Activated T-helper 1 cell treated with anti-CD3 and anti-CD28 coated beads, Interleukin-12 subunit alpha, Interleukin-12 subunit beta, Interleukin-2, Interleukin-4 antibody, amounts not matched to agents 30 ng/mL and 10 ng/mL and 1 ng/mL, durations not matched to agents 14 hours and 24 hours and 36 hours (primary cell): ENCODE results near the gene COL11A1. TPM values are rescaled to one million over a fixed set of nuclear protein-coding genes. Genes with fewer than 3 reads are reported as not detected.

ENCODE experiments used
- DNase-seq: peaks from one replicate; pipeline ENCODE4 v3.0.0; 2021; ENCODE audit warnings: low spot score
- H3K27ac Mint-ChIP-seq: one replicate; pipeline ENCODE4 v1.8.0; 2021; ENCODE audit warnings: mild to moderate bottlenecking, mixed read lengths
- H3K27me3 Mint-ChIP-seq: one replicate; pipeline ENCODE4 v1.8.0; 2022; ENCODE audit warnings: mild to moderate bottlenecking, moderate library complexity, mixed read lengths; ENCODE audit not compliant: insufficient read depth
- H3K36me3 Mint-ChIP-seq: one replicate; pipeline ENCODE4 v1.8.0; 2021; ENCODE audit warnings: low read depth, mixed read lengths
- H3K4me1 Mint-ChIP-seq: one replicate; pipeline ENCODE4 v1.8.0; 2021; ENCODE audit warnings: low read depth, mixed read lengths
- H3K4me3 Mint-ChIP-seq: one replicate; pipeline ENCODE4 v1.8.0; 2021; ENCODE audit warnings: mild to moderate bottlenecking, moderate library complexity, mixed read lengths
- H3K9me3 Mint-ChIP-seq: one replicate; pipeline ENCODE4 v1.8.0; 2021; ENCODE audit warnings: mixed read lengths
- intact Hi-C: fragments of 100-400 bp; cut with micrococcal nuclease; formaldehyde crosslinking; loops from one replicate; pipeline ENCODE4 v1.15.1; 2024
- total RNA-seq: library from RNA; stranded (reverse); gene quantifications from 2 replicates; pipeline ENCODE4 v1.2.3, GENCODE V29; 2022

The COL11A1 gene
- total RNA-seq, 1 donor from 2014 or later: not detected

DNA sequence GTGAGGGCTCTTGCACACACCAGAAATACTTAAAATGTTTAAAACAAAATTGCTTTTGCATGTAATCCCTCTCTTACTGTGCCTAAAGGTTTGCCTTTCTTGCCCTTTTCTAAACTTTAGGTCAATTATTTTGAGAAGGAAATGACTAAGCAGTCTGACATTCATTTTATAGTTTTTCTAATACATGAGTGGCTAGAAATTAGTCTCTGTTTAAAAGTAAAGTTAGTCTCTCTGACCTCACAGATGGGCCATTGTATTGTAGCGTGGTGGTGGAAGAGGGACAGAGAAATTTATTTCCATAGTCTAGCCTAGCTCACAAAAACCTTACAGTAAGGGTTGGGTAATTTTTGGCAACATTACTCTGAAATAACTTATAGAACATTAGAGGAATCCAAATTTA, 3.6 kb upstream of the COL11A1 start:
- Mint-ChIP-seq H3K4me3 (no peak overlapping the region), H3K4me1 (no peaks in the 10 kb centered on the region), H3K36me3 (no peaks in the 10 kb centered on the region), H3K27me3 (peaks cover 18% of the 10 kb centered on the region), H3K27ac (no peak overlapping the region), H3K9me3 (no peaks in the 10 kb centered on the region)
- no peak for DNase-seq
- intact Hi-C loops: no loop called here

DNA sequence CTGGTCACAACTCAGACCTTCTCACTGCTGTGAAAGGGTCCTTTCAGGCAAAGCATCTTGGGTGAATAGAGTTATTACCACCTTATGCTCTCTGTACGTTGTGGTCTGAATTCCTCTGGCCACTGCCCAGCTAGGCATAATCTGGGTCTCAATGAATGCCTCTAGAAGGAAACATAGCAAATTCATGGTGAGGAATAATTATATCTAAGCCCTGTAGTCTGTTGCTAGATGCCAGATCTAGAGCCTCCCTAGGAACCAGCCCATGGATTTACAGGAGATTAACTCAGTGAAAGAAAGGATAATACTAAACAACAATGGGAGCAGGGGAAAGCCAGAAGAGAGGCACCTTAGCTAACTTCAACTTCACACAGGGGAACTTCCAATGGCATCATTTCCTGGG, 2.4 kb upstream of the COL11A1 start:
- no peaks in the 10 kb centered on the region for H3K4me1 Mint-ChIP-seq
- intact Hi-C loops: no loop called here
- H3K27me3 Mint-ChIP-seq: peaks cover 24% of the 10 kb centered on the region
- H3K9me3 Mint-ChIP-seq: no peaks in the 10 kb centered on the region
- H3K36me3 Mint-ChIP-seq: no peaks in the 10 kb centered on the region
- no peak overlapping the region for H3K4me3 Mint-ChIP-seq
- no peak for DNase-seq
- H3K27ac Mint-ChIP-seq: no peak overlapping the region

GRCh38 chr1:103109311-103109920, 1.1 kb upstream of the COL11A1 start:
- H3K4me3 Mint-ChIP-seq: no peak overlapping the region
- intact Hi-C loops: no loop called here
- H3K9me3 Mint-ChIP-seq: no peaks in the 10 kb centered on the region
- H3K36me3 Mint-ChIP-seq: no peaks in the 10 kb centered on the region
- no peak for DNase-seq
- H3K27me3 Mint-ChIP-seq: peaks cover 24% of the 10 kb centered on the region
- H3K4me1 Mint-ChIP-seq: no peaks in the 10 kb centered on the region
- H3K27ac Mint-ChIP-seq: no peak overlapping the region

- H3K4me1 Mint-ChIP-seq: no peaks in the 10 kb centered on the region
Observed at GRCh38 chr1:103107741-103108375, 464 bp downstream of the COL11A1 start.

DNA sequence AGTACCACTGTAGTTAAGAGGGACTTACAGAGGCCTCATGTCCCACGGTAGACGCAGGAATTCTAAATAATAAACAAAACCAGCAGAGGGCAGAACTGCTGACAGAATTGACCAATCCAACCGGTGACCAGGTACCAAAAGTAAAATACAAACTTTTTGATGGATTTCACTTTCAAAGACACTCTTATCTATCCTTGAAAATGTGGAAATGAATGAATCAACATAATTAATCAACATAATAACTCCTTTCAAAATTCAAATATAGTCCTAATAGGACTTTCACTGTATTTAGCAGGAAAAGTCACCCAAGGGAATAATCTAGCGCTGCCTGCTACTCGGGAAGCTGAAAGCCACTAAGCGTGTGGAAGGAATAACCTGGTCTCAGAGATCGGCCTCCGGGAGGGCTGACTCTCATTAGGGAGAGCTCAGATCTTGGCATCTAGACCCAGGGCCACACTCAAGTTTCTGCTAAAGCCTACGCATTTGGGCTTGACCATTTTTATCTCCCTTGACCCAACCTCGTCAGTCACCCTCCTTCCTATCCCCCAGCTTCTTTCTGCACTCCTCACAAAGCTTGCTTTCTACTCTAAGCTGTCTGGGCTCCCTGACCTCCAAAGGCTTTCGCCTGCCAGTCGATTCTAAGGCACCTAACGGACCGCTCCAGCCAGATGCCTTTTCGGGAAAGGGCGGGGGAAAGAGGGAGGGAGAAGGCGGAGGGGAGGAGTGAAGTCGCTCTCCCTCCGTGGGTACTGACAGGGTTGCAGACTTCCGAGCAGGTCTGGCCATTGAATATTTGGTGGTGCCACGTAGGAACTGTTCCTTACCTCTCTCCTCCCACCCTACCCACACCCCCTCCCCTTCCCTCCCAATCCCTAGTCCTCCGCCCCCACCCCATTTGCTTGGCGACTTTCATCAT, 1.6 kb downstream of the COL11A1 start:
- H3K9me3 Mint-ChIP-seq: no peaks in the 10 kb centered on the region
- intact Hi-C loops: loop anchor here (1.0 to 2.0 kb wide), 2 partner anchors 355 to 408 kb away; no protein-coding TSS in a partner anchor
- H3K27ac Mint-ChIP-seq: no peak overlapping the region
- H3K36me3 Mint-ChIP-seq: no peaks in the 10 kb centered on the region
- no peaks in the 10 kb centered on the region for H3K4me1 Mint-ChIP-seq
- DNase-seq: no peak
- peaks cover 24% of the 10 kb centered on the region for H3K27me3 Mint-ChIP-seq
- no peak overlapping the region for H3K4me3 Mint-ChIP-seq

More at GRCh38 chr1:103107741-103108375, 464 bp downstream of the COL11A1 start:
- DNase-seq: no peak
- Mint-ChIP-seq H3K27me3 (peaks cover 24% of the 10 kb centered on the region), H3K4me3 (no peak overlapping the region), H3K36me3 (no peaks in the 10 kb centered on the region), H3K9me3 (no peaks in the 10 kb centered on the region), H3K27ac (no peak overlapping the region)
- intact Hi-C loops: loop anchor here (2.0 kb wide), 1 partner anchor 407 kb away; no protein-coding TSS in a partner anchor

GRCh38 chr1:103101399-103101798, 6.9 kb downstream of the COL11A1 start:
- intact Hi-C loops: no loop called here
- no peaks in the 10 kb centered on the region for H3K9me3 Mint-ChIP-seq

DNA sequence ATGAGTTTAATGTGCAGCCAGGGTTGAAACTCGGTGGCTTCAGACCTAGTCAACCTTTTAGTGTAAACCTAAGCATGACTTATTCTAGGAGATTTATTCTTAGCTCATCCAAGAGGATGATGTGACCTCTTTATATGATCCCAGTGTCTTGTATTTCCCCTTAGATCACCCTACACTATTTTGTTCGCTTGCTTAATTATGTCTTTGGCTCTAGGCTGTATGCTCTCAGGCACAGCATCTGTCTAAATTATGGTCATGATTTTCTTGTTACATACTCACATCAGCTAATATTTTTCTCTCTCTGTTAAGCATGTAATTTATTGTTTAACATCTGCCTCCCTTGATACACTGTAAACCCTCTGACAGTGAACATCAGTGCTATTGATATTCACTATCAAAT, 19.1 kb downstream of the COL11A1 start:
- H3K36me3 Mint-ChIP-seq: no peaks in the 10 kb centered on the region
- no peaks in the 10 kb centered on the region for H3K9me3 Mint-ChIP-seq
- H3K4me3 Mint-ChIP-seq: no peak overlapping the region
- H3K4me1 Mint-ChIP-seq: no peaks in the 10 kb centered on the region
- H3K27me3 Mint-ChIP-seq: no peaks in the 10 kb centered on the region
- intact Hi-C loops: no loop called here
- no peak overlapping the region for H3K27ac Mint-ChIP-seq
- no peak for DNase-seq

More at GRCh38 chr1:103101399-103101798, 6.9 kb downstream of the COL11A1 start:
- DNase-seq: no peak
- Mint-ChIP-seq H3K4me3 (no peak overlapping the region), H3K36me3 (no peaks in the 10 kb centered on the region), H3K4me1 (no peaks in the 10 kb centered on the region), H3K27ac (no peak overlapping the region), H3K27me3 (peaks cover 2% of the 10 kb centered on the region)

DNA sequence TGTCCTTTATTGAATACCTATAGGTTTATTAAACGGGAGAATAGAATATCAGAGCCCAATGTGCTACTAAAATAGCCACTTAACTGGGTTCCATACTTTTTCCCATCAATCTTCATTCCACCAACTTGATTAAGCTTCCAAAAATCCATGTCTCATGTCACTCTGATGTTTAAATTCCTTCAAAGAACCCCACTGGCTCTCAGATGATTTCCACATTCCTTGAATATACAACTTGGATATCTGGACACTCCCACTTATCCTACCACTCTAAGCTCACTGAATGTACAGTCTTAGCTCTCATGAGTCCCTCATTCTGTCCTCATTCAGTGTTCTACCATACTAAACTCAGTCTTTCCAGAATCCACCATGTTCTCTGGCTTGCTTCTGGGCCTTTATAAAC, 21.1 kb downstream of the COL11A1 start:
- Mint-ChIP-seq H3K9me3 (no peaks in the 10 kb centered on the region), H3K36me3 (no peaks in the 10 kb centered on the region), H3K4me3 (no peak overlapping the region), H3K27ac (no peak overlapping the region), H3K27me3 (no peaks in the 10 kb centered on the region), H3K4me1 (no peaks in the 10 kb centered on the region)
- no peak for DNase-seq
- intact Hi-C loops: no loop called here

- intact Hi-C loops: no loop called here
Observed at GRCh38 chr1:103084181-103084580, 24.1 kb downstream of the COL11A1 start.

GRCh38 chr1:103075316-103076000, 32.9 kb downstream of the COL11A1 start:
- H3K4me3 Mint-ChIP-seq: no peak overlapping the region
- H3K36me3 Mint-ChIP-seq: no peaks in the 10 kb centered on the region
- H3K27ac Mint-ChIP-seq: no peak overlapping the region
- no peak for DNase-seq
- no peaks in the 10 kb centered on the region for H3K27me3 Mint-ChIP-seq
- no peaks in the 10 kb centered on the region for H3K4me1 Mint-ChIP-seq
- intact Hi-C loops: no loop called here
- no peaks in the 10 kb centered on the region for H3K9me3 Mint-ChIP-seq

More at GRCh38 chr1:103084181-103084580, 24.1 kb downstream of the COL11A1 start:
- Mint-ChIP-seq H3K9me3 (no peaks in the 10 kb centered on the region), H3K36me3 (no peaks in the 10 kb centered on the region), H3K4me3 (no peak overlapping the region), H3K4me1 (no peaks in the 10 kb centered on the region), H3K27ac (no peak overlapping the region), H3K27me3 (no peaks in the 10 kb centered on the region)
- DNase-seq: no peak

GRCh38 chr1:103074224-103074623, 34.1 kb downstream of the COL11A1 start:
- intact Hi-C loops: no loop called here
- Mint-ChIP-seq H3K9me3 (no peaks in the 10 kb centered on the region), H3K4me3 (no peak overlapping the region), H3K4me1 (no peaks in the 10 kb centered on the region), H3K27ac (no peak overlapping the region), H3K27me3 (no peaks in the 10 kb centered on the region), H3K36me3 (no peaks in the 10 kb centered on the region)
- no peak for DNase-seq

DNA sequence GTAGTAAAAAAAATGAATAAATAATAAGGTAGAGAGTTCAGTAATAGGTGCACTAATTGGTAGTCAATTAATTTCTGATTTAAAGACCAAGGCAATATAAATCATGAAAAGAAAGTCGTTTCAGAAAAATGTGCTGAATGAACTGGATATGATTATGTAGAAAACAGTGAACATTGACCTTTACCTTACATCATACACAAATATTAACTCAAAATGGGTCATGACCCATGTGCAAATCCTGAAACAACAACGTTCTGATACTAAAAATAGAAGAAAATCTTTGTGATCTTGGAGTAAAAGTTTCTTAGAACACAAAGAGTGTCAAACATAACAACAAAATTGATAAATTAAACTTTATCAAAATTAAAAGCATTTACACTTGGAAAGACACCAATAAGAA, 39.1 kb downstream of the COL11A1 start:
- Mint-ChIP-seq H3K4me1 (no peaks in the 10 kb centered on the region), H3K9me3 (no peaks in the 10 kb centered on the region), H3K27ac (no peak overlapping the region), H3K4me3 (no peak overlapping the region), H3K36me3 (no peaks in the 10 kb centered on the region), H3K27me3 (no peaks in the 10 kb centered on the region)
- intact Hi-C loops: no loop called here
- no peak for DNase-seq
